H1 (cell line): ENCODE results near the gene ARHGEF10L. TPM values are rescaled to one million over a fixed set of nuclear protein-coding genes. Genes with fewer than 3 reads are reported as not detected.

Experiments
- CTCF ChIA-PET: fragments of 300-600 bp; sonication (Branson Sonifier 250); formaldehyde crosslinking; loops from one replicate; lab custom pipeline; 2021; ENCODE audit not compliant: partially characterized antibody; lab: Charles Lee
- POLR2A ChIA-PET: fragments of 300-600 bp; sonication (Branson Sonifier 250); formaldehyde crosslinking; loops from one replicate; lab custom pipeline; 2021; ENCODE audit warnings: inconsistent platforms; ENCODE audit not compliant: partially characterized antibody; lab: Charles Lee
- DNase-seq, 2 experiments: peaks; one replicate each; pipeline versions ENCODE4 v3.0.0 to v3.0.0-alpha.2; 2010 to 2022; ENCODE audit warnings: low spot score in 2 of 2, low read depth in 1 of 2, mixed read lengths in 1 of 2
- FAIRE-seq: peaks from 2 replicates; lab custom pipeline; 2011; peaks lifted over from hg19 to GRCh38; lab: Jason Lieb, UNC
- H2AFZ ChIP-seq: 2 replicates; pipeline ENCODE4 v1.8.1; 2012; ENCODE audit warnings: low read length, inconsistent platforms
- H2AK5ac ChIP-seq: 2 replicates; pipeline ENCODE4 v1.6.1; 2013; ENCODE audit warnings: low read depth, low read length
- H2BK120ac ChIP-seq: replicated peaks from 2 replicates; pipeline ENCODE3; 2013; ENCODE audit warnings: low read depth, low read length, inconsistent platforms
- H2BK12ac ChIP-seq: 2 replicates; pipeline ENCODE4 v1.6.1; 2013; ENCODE audit warnings: low read depth, low read length
- H2BK15ac ChIP-seq: 2 replicates; pipeline ENCODE4 v1.6.1; 2013; ENCODE audit warnings: low read length
- H2BK20ac ChIP-seq: 2 replicates; pipeline ENCODE4 v1.6.1; 2013; ENCODE audit warnings: low read length
- H2BK5ac ChIP-seq: 2 replicates; pipeline ENCODE4 v1.6.1; 2013; ENCODE audit warnings: low read depth, low read length
- H3K14ac ChIP-seq: 2 replicates; pipeline ENCODE4 v1.6.1; 2013; ENCODE audit warnings: inconsistent platforms; ENCODE audit not compliant: insufficient read length
- H3K18ac ChIP-seq: 2 replicates; pipeline ENCODE4 v1.6.1; 2013; ENCODE audit warnings: low read length; ENCODE audit errors: extremely low read depth
- H3K23ac ChIP-seq: 2 replicates; pipeline ENCODE4 v1.6.1; 2013; ENCODE audit warnings: inconsistent platforms; ENCODE audit not compliant: insufficient read length
- H3K23me2 ChIP-seq: 2 replicates; pipeline ENCODE4 v1.6.1; 2013; ENCODE audit warnings: low read depth, low read length
- H3K27ac ChIP-seq: 2 replicates; pipeline ENCODE4 v1.6.1; 2011; ENCODE audit warnings: low read depth, low read length, inconsistent platforms
- H3K27me3 ChIP-seq, 4 experiments: replicated peaks in 1 of 4; 1 replicate in 1 of 4; 2 replicates in 3 of 4; pipeline versions ENCODE4 v1.6.1 to v1.8.1; 2011 to 2013; ENCODE audit warnings: low read length in 3 of 4, mild to moderate bottlenecking in 3 of 4, inconsistent platforms in 2 of 4, mixed read lengths in 2 of 4, moderate library complexity in 1 of 4; ENCODE audit not compliant: control insufficient read depth in 3 of 4, insufficient read depth in 3 of 4; ENCODE audit errors: extremely low read depth in 1 of 4
- H3K36me3 ChIP-seq, 4 experiments: 2 replicates each; pipeline versions ENCODE4 v1.6.1 to v1.8.1; 2011 to 2013; ENCODE audit warnings: mild to moderate bottlenecking in 4 of 4, low read length in 3 of 4, moderate library complexity in 2 of 4, control low read depth in 1 of 4, inconsistent platforms in 1 of 4; ENCODE audit not compliant: insufficient read depth in 4 of 4, control insufficient read depth in 2 of 4
- H3K4ac ChIP-seq: replicated peaks from 2 replicates; pipeline ENCODE3; 2013; ENCODE audit warnings: low read length, low read depth, mixed read lengths, inconsistent platforms; ENCODE audit not compliant: insufficient read length
- H3K4me1 ChIP-seq, 4 experiments: replicated peaks in 1 of 4; 1 replicate in 1 of 4; 2 replicates in 3 of 4; pipeline versions ENCODE4 v1.6.1 to v1.8.1; 2011 to 2013; ENCODE audit warnings: low read length in 3 of 4, inconsistent platforms in 2 of 4, mixed read lengths in 1 of 4; ENCODE audit not compliant: insufficient read depth in 4 of 4, control insufficient read depth in 3 of 4
- H3K4me2 ChIP-seq, 2 experiments: 2 replicates each; pipeline versions ENCODE4 v1.6.1 to v1.8.1; 2011 to 2013; ENCODE audit warnings: low read depth in 2 of 2, low read length in 2 of 2, control low read depth in 1 of 2, inconsistent platforms in 1 of 2, mild to moderate bottlenecking in 1 of 2; ENCODE audit not compliant: insufficient read depth in 1 of 2
- H3K4me3 ChIP-seq, 4 experiments: fragments of 200-600, 300-600 bp in 1 of 4; sonication (generic), shearing (Covaris generic), sonication (Bioruptor Twin) in 1 of 4; 2 replicates each; pipeline versions ENCODE4 v1.5.1 to v1.8.1; 2011 to 2016; ENCODE audit warnings: low read length in 4 of 4, low read depth in 3 of 4, control low read depth in 2 of 4, inconsistent platforms in 2 of 4, mild to moderate bottlenecking in 2 of 4, mixed read lengths in 1 of 4, moderate library complexity in 1 of 4; ENCODE audit not compliant: insufficient read depth in 2 of 4; ENCODE audit errors: extremely low read depth in 1 of 4
- H3K56ac ChIP-seq: replicated peaks from 2 replicates; pipeline ENCODE3; 2013; ENCODE audit warnings: low read depth, mild to moderate bottlenecking, mixed read lengths, low read length, inconsistent platforms; ENCODE audit not compliant: insufficient read length
- H3K79me1 ChIP-seq: 2 replicates; pipeline ENCODE4 v1.6.1; 2013; ENCODE audit warnings: low read depth, low read length, control low read depth
- H3K79me2 ChIP-seq, 2 experiments: 2 replicates each; pipeline versions ENCODE4 v1.6.1 to v1.8.1; 2012 to 2013; ENCODE audit warnings: low read length in 2 of 2, mild to moderate bottlenecking in 2 of 2, inconsistent platforms in 1 of 2; ENCODE audit not compliant: insufficient read depth in 2 of 2, control insufficient read depth in 1 of 2
- H3K9ac ChIP-seq, 4 experiments: replicated peaks in 1 of 4; 1 replicate in 1 of 4; 2 replicates in 3 of 4; pipeline versions ENCODE4 v1.6.1 to v1.8.1; 2011 to 2013; ENCODE audit warnings: low read depth in 3 of 4, low read length in 3 of 4, control low read depth in 2 of 4, mild to moderate bottlenecking in 2 of 4, moderate library complexity in 2 of 4, inconsistent platforms in 1 of 4; ENCODE audit errors: extremely low read depth in 1 of 4
- H3K9me3 ChIP-seq, 2 experiments: 2 replicates each; pipeline versions ENCODE4 v1.6.1 to v1.8.1; 2012 to 2013; ENCODE audit warnings: mild to moderate bottlenecking in 2 of 2, moderate library complexity in 2 of 2, control low read depth in 1 of 2, inconsistent platforms in 1 of 2, low read depth in 1 of 2, low read length in 1 of 2, mixed read lengths in 1 of 2; ENCODE audit not compliant: insufficient read depth in 2 of 2
- H4K20me1 ChIP-seq, 2 experiments: replicated peaks in 1 of 2; 2 replicates each; pipeline versions ENCODE3 to v1.8.1; 2011 to 2013; ENCODE audit warnings: inconsistent platforms in 2 of 2, low read length in 2 of 2, mild to moderate bottlenecking in 1 of 2; ENCODE audit not compliant: insufficient read depth in 2 of 2, control insufficient read depth in 1 of 2
- H4K5ac ChIP-seq: 2 replicates; pipeline ENCODE4 v1.6.1; 2013; ENCODE audit warnings: low read length, low read depth, mixed read lengths, inconsistent platforms; ENCODE audit not compliant: insufficient read length
- H4K8ac ChIP-seq: 2 replicates; pipeline ENCODE4 v1.8.0; 2013; ENCODE audit warnings: mild to moderate bottlenecking, moderate library complexity, low read length, inconsistent platforms; ENCODE audit not compliant: insufficient read depth; ENCODE audit errors: extremely low read depth
- H4K91ac ChIP-seq: replicated peaks from 2 replicates; pipeline ENCODE3; 2013; ENCODE audit warnings: low read length, mixed read lengths, inconsistent platforms; ENCODE audit not compliant: insufficient read length
- CEBPB ChIP-seq: IDR thresholded peaks from 2 replicates; pipeline ENCODE4 v1.6.1; 2012; ENCODE audit warnings: low read depth, low read length
- RAD21 ChIP-seq, 2 experiments: IDR thresholded peaks in 1 of 2; conservative IDR thresholded peaks in 1 of 2; 2 replicates each; pipeline ENCODE4 v1.6.1; 2011; ENCODE audit warnings: low read depth in 2 of 2, low read length in 2 of 2, improper control_type of control experiment in 1 of 2, inconsistent platforms in 1 of 2, mild to moderate bottlenecking in 1 of 2, moderate library complexity in 1 of 2
- WGBS, 2 experiments: shearing (Covaris generic) in 1 of 2; methylation state at CpG; one replicate each; pipeline versions ENCODE4 v1.1.6 to v1.1.7; 2013 to 2015; ENCODE audit warnings: low lambda C conversion rate in 2 of 2, mixed read lengths in 2 of 2, inconsistent platforms in 1 of 2, low coverage in 1 of 2, missing lambda C conversion rate in 1 of 2; ENCODE audit not compliant: insufficient replicate concordance in 2 of 2, insufficient coverage in 1 of 2, insufficient read length in 1 of 2; ENCODE audit errors: extremely low coverage in 1 of 2, missing lambda C conversion rate in 1 of 2; 5-methylcytosine and 5-hydroxymethylcytosine counted together
- polyA plus RNA-seq, 7 experiments: library from polyadenylated mRNA; depleted of rRNA in 3 of 7; stranded (reverse) in 5 of 7; unstranded in 2 of 7; fragments of >200 nt in 5 of 7; fragments of 200-250 nt in 2 of 7; gene quantifications; 1 replicate in 5 of 7; 2 replicates in 1 of 7; 4 replicates in 1 of 7; pipeline versions ENCODE4 v1.2.1 to v1.2.3, GENCODE V29; 2011 to 2013; ENCODE audit warnings: missing spikeins in 2 of 7, mixed read lengths in 2 of 7
- total RNA-seq: library from RNA; stranded (reverse); fragmentation: NEBNext Ultra II Directional; extraction: Animal tissue kit (Norgen Biotek cat#: 25700); gene quantifications from 2 replicates; pipeline ENCODE4 v1.2.1, GENCODE V29; 2021
- TF ChIP-seq, protein P1 (sequence below): IDR thresholded peaks from 2 replicates; pipeline ENCODE4 v1.6.1; 2012; ENCODE audit warnings: low read length, inconsistent platforms
- TF ChIP-seq, protein P2 (sequence below), 3 experiments: IDR thresholded peaks; 1 replicate in 2 of 3; 2 replicates in 1 of 3; pipeline versions ENCODE4 v1.5.1 to v1.6.1; 2011; ENCODE audit warnings: low read length in 3 of 3, mild to moderate bottlenecking in 3 of 3, inconsistent platforms in 2 of 3, low read depth in 1 of 3, moderate library complexity in 1 of 3; ENCODE audit not compliant: insufficient read depth in 1 of 3; ENCODE audit errors: control extremely low read depth in 1 of 3

ARHGEF10L gene
- total and polyA plus RNA-seq, 2 of the 8 experiments (the other 6 are each of a cell fraction or from before 2014, with no cell fraction given) = 33.6 to 39.6 TPM

DNA sequence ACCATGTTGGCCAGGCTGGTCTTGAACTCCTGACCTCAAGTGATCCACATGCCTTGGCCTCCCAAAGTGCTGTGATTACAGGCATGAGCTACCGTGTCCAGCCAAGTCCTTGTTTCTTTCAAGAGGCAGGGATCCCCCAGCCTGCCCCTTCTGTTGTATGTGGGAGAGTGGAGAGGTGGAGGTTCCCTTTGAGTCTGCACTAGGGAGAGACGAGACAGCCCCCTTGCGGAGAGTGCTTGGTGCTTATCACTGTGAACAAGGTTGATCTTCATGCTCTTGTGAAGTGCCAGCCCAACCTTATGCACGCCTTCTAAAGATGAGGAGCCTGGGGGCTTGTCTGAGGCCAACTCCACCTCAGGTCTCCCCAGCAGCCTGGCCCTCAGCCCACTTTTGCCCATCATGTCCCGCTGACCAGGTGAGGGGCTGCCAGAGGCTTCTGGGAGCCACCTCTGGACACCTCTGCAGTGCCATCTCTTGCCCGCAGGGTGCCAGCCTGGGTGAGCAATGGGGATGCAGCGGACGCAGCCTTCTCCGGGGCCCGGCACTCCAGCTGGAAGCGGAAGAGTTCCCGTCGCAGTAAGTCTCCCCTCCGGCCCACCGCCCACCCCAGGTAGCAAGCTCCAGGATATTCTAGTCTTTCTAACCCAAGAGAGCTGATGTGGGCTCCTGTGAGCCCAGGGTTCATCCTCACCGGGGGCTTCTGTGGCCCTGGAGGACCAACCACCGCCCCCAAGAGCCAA lies 62.3 kb downstream of the ARHGEF10L start:
- H3K4me1 ChIP-seq = peaks cover 0 to 2% (median 0%) of the 10 kb centered on the region in 4 experiments; a peak in 1 of 7 replicates
- DNase-seq (no peak), FAIRE-seq (no peak)
- no peak overlapping the region for H3K14ac ChIP-seq
- no peak overlapping the region for H3K27ac ChIP-seq
- no peaks in the 10 kb centered on the region for H3K23me2 ChIP-seq
- H3K79me2 ChIP-seq = peaks cover 0 to 4% of the 10 kb centered on the region in 2 experiments; a peak in 1 of 4 replicates
- no peak overlapping the region for H2BK12ac ChIP-seq
- H3K4me2 ChIP-seq = no peak overlapping the region
- ChIA-PET POLR2A (interaction anchor here (1.0 to 1.5 kb wide), 2 partner anchors 61 to 107 kb away, joined by 3 read pairs; no protein-coding TSS in a partner anchor), CTCF (interaction anchor here (0.8 to 86.2 kb wide), 7 partner anchors 13 to 108 kb away, joined by 3 to 1640 read pairs (median 5); no protein-coding TSS in a partner anchor)
- H3K4me3 ChIP-seq = no peak overlapping the region
- no peak overlapping the region for H4K8ac ChIP-seq
- TF ChIP-seq, protein P1, sequence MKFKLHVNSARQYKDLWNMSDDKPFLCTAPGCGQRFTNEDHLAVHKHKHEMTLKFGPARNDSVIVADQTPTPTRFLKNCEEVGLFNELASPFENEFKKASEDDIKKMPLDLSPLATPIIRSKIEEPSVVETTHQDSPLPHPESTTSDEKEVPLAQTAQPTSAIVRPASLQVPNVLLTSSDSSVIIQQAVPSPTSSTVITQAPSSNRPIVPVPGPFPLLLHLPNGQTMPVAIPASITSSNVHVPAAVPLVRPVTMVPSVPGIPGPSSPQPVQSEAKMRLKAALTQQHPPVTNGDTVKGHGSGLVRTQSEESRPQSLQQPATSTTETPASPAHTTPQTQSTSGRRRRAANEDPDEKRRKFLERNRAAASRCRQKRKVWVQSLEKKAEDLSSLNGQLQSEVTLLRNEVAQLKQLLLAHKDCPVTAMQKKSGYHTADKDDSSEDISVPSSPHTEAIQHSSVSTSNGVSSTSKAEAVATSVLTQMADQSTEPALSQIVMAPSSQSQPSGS = no peak
- TF ChIP-seq CEBPB (no peak), RAD21 (IDR thresholded peaks at IDR 0.05 in 1 of 2, conservative IDR thresholded peaks at IDR 0.05 in 1 of 2; ENCODE audit: low read depth in 2 of 2, low read length in 2 of 2) (peak; percentile 55 to 68)
- TF ChIP-seq, protein P2, sequence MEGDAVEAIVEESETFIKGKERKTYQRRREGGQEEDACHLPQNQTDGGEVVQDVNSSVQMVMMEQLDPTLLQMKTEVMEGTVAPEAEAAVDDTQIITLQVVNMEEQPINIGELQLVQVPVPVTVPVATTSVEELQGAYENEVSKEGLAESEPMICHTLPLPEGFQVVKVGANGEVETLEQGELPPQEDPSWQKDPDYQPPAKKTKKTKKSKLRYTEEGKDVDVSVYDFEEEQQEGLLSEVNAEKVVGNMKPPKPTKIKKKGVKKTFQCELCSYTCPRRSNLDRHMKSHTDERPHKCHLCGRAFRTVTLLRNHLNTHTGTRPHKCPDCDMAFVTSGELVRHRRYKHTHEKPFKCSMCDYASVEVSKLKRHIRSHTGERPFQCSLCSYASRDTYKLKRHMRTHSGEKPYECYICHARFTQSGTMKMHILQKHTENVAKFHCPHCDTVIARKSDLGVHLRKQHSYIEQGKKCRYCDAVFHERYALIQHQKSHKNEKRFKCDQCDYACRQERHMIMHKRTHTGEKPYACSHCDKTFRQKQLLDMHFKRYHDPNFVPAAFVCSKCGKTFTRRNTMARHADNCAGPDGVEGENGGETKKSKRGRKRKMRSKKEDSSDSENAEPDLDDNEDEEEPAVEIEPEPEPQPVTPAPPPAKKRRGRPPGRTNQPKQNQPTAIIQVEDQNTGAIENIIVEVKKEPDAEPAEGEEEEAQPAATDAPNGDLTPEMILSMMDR (IDR thresholded peaks at IDR 0.05; ENCODE audit: control extremely low read depth in 1 of 3, insufficient read depth in 1 of 3, low read depth in 1 of 3, low read length in 3 of 3) = peak in 2 of 3 experiments; percentile 40 to 59; a peak in 3 of 4 replicates
- no peak overlapping the region for H3K9ac ChIP-seq
- no peak overlapping the region for H2BK20ac ChIP-seq
- no peaks in the 10 kb centered on the region for H4K20me1 ChIP-seq
- no peak overlapping the region for H4K5ac ChIP-seq
- no peak overlapping the region for H3K56ac ChIP-seq
- H3K23ac ChIP-seq = no peak overlapping the region
- 86% methylated on average over 17 of the region's 17 CpGs; no CpG with 5 or more reads in 1 of the 2 experiments for WGBS, 2 experiments
- no peaks in the 10 kb centered on the region for H3K9me3 ChIP-seq
- H2BK120ac ChIP-seq = no peak overlapping the region
- no peaks in the 10 kb centered on the region for H3K27me3 ChIP-seq
- H2BK5ac ChIP-seq = no peak overlapping the region
- no peak overlapping the region for H3K18ac ChIP-seq
- peaks cover 0 to 2% (median 0%) of the 10 kb centered on the region in 4 experiments; a peak in 4 of 8 replicates for H3K36me3 ChIP-seq
- peaks cover 11% of the 10 kb centered on the region; the same call in 1 of the 2 replicates for H3K79me1 ChIP-seq
- no peak overlapping the region for H4K91ac ChIP-seq
- H2AK5ac ChIP-seq = no peak overlapping the region
- H2AFZ ChIP-seq = no peak overlapping the region
- H3K4ac ChIP-seq = no peak overlapping the region
- H2BK15ac ChIP-seq = no peak overlapping the region
